K562 (cell line): ENCODE measurements around the gene HEXIM2. TPM values are rescaled to one million over a fixed set of nuclear protein-coding genes. Genes with fewer than 3 reads are reported as not detected.
A peak's percentile ranks its signal among the peaks of the same experiment; 100 is the strongest.

Experiments used
- CCAR2 ChIP-seq: fragments of 200-400 bp; formaldehyde crosslinking; IDR thresholded peaks from 2 replicates; pipeline ENCODE4 v1.6.1; 2017; ENCODE audit warnings: mild to moderate bottlenecking, low read depth, low read length
- CTCFL ChIP-seq: IDR thresholded peaks from 2 replicates; pipeline ENCODE4 v1.6.1; 2011; ENCODE audit warnings: borderline replicate concordance, low read depth, mild to moderate bottlenecking, moderate library complexity, low read length; ENCODE audit not compliant: insufficient read depth, poor library complexity, severe bottlenecking
- CXXC5 ChIP-seq: fragments of 250-450 bp; sonication (Bioruptor Pico); IDR thresholded peaks from 2 replicates; pipeline ENCODE4 v1.8.0; 2022; ENCODE audit warnings: inconsistent platforms, mild to moderate bottlenecking, moderate library complexity
- FOXP1 ChIP-seq: sonication (generic); formaldehyde crosslinking; IDR thresholded peaks from 2 replicates; pipeline ENCODE4 v1.8.0; 2022; ENCODE audit warnings: mild to moderate bottlenecking, missing genetic modification reagents
- MAX ChIP-seq: sonication (generic); formaldehyde crosslinking; IDR thresholded peaks from 2 replicates; pipeline ENCODE4 v1.9.0; 2022; ENCODE audit warnings: mild to moderate bottlenecking, missing genetic modification reagents
- PBX2 ChIP-seq, 2 experiments: IDR thresholded peaks in 1 of 2; conservative IDR thresholded peaks in 1 of 2; 2 replicates each; pipeline ENCODE4 v1.6.1; 2016; ENCODE audit warnings: low read depth in 2 of 2, mild to moderate bottlenecking in 1 of 2, missing compliant biosample characterization in 1 of 2, missing genetic modification characterization in 1 of 2, moderate library complexity in 1 of 2
- PKNOX1 ChIP-seq: fragments of 450-650 bp; IDR thresholded peaks from 2 replicates; pipeline ENCODE4 v1.6.1; 2016
- POU5F1 ChIP-seq: fragments of 150-350 bp; IDR thresholded peaks from 2 replicates; pipeline ENCODE4 v1.6.1; 2014; ENCODE audit warnings: borderline replicate concordance, low read length, low read depth, mild to moderate bottlenecking; ENCODE audit not compliant: partially characterized antibody
- PPARD ChIP-seq: fragments of 250-450 bp; sonication (Bioruptor Pico); IDR thresholded peaks from 2 replicates; pipeline ENCODE4 v1.8.0; 2022; ENCODE audit warnings: inconsistent platforms, mild to moderate bottlenecking, moderate library complexity
- ZNF444 ChIP-seq: fragments of 250-450 bp; sonication (Bioruptor Pico); IDR thresholded peaks from 2 replicates; pipeline ENCODE4 v1.4.0; 2020; ENCODE audit warnings: mild to moderate bottlenecking, moderate library complexity
- polyA plus RNA-seq, 8 experiments: library from polyadenylated mRNA; depleted of rRNA in 4 of 8; stranded (reverse) in 5 of 8; unstranded in 3 of 8; fragments of >200 nt; fragmentation: Nextera tagmentation in 2 of 8; fragmentation: Illumina TruSeq in 1 of 8; extraction: Ambion mirVana in 2 of 8; extraction: Trizol in 1 of 8; gene quantifications; 2 replicates each; pipeline versions ENCODE4 v1.2.1 to v1.2.3, GENCODE V29; 2011 to 2014; ENCODE audit warnings: inconsistent platforms in 1 of 8, missing spikeins in 1 of 8
- total RNA-seq, 7 experiments: library from RNA; depleted of rRNA in 6 of 7; stranded (reverse); fragments of >200 nt in 6 of 7; fragmentation: Illumina TruSeq in 2 of 7; extraction: Trizol in 2 of 7; gene quantifications; 2 replicates each; pipeline versions ENCODE4 v1.2.1 to v1.2.3, GENCODE V29; 2011 to 2021; ENCODE audit warnings: low replicate concordance in 1 of 7
- TF ChIP-seq, protein P1 (sequence below): sonication (generic); formaldehyde crosslinking; IDR thresholded peaks from 2 replicates; pipeline ENCODE4 v1.8.1; 2023; ENCODE audit warnings: missing genetic modification reagents, mild to moderate bottlenecking, borderline replicate concordance
- TF ChIP-seq, protein P2 (sequence below), 2 experiments: fragments of 450-650 bp in 1 of 2; sonication (generic) in 1 of 2; formaldehyde crosslinking in 1 of 2; IDR thresholded peaks in 1 of 2; conservative IDR thresholded peaks in 1 of 2; 2 replicates each; pipeline versions ENCODE4 v1.6.1 to v1.8.1; 2016 to 2023; ENCODE audit warnings: mild to moderate bottlenecking in 2 of 2, moderate library complexity in 2 of 2, inconsistent platforms in 1 of 2, missing genetic modification reagents in 1 of 2

The HEXIM2 gene
- total and polyA plus RNA-seq, 9 of the 15 experiments (the other 6 are each of a cell fraction or from before 2014, with no cell fraction given): 0.69 to 3.4 (median 1.1) TPM; not detected in 2

DNA sequence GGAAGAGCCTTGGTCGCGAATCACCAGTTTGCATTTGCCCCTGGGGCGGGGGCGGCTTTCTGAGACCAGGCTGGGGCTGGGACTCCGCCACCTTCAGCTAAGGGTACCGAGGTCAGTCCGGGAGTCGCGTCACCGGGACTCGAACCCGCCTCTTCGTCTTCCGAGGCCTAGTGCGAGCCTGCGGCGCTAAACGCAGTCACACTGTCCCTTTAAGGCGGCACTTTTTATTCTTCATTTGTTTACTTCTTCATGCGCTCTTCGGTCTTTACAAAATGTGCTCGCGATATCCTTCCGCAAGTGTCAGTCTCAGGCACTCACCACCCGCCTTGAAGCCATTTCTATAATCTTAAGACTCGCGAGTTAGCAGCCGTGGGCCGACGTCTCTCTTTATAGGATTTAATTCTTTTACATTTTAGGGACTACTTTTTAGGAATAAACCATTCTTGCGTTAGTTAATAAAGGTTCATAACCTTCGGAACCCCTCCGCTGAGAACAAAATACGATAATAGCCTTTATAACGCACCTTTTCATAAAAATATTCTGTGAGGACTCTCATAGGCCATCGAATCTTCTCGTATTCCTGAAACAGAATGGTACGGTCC, 14.0 kb upstream of the HEXIM2 start (continued):
- TF ChIP-seq PBX2 (CRISPR knock-in tag; IDR thresholded peaks at IDR 0.05; ENCODE audit: low read depth) (no peak), PBX2 (tag; conservative IDR thresholded peaks at IDR 0.05; ENCODE audit: low read depth) (peak; percentile 74), PKNOX1 (peak; percentile 58; the same call in 1 of the 2 replicates), CTCFL (no peak), POU5F1 (no peak), FOXP1 (peak; percentile 90), PPARD (CRISPR knock-in tag) (no peak), MAX (CRISPR knock-in tag) (no peak), CCAR2 (no peak), CXXC5 (CRISPR knock-in tag) (no peak; the same call in 1 of the 2 replicates), ZNF444 (CRISPR knock-in tag) (peak; percentile 71; the same call in 1 of the 2 replicates)
- TF ChIP-seq, protein P1, sequence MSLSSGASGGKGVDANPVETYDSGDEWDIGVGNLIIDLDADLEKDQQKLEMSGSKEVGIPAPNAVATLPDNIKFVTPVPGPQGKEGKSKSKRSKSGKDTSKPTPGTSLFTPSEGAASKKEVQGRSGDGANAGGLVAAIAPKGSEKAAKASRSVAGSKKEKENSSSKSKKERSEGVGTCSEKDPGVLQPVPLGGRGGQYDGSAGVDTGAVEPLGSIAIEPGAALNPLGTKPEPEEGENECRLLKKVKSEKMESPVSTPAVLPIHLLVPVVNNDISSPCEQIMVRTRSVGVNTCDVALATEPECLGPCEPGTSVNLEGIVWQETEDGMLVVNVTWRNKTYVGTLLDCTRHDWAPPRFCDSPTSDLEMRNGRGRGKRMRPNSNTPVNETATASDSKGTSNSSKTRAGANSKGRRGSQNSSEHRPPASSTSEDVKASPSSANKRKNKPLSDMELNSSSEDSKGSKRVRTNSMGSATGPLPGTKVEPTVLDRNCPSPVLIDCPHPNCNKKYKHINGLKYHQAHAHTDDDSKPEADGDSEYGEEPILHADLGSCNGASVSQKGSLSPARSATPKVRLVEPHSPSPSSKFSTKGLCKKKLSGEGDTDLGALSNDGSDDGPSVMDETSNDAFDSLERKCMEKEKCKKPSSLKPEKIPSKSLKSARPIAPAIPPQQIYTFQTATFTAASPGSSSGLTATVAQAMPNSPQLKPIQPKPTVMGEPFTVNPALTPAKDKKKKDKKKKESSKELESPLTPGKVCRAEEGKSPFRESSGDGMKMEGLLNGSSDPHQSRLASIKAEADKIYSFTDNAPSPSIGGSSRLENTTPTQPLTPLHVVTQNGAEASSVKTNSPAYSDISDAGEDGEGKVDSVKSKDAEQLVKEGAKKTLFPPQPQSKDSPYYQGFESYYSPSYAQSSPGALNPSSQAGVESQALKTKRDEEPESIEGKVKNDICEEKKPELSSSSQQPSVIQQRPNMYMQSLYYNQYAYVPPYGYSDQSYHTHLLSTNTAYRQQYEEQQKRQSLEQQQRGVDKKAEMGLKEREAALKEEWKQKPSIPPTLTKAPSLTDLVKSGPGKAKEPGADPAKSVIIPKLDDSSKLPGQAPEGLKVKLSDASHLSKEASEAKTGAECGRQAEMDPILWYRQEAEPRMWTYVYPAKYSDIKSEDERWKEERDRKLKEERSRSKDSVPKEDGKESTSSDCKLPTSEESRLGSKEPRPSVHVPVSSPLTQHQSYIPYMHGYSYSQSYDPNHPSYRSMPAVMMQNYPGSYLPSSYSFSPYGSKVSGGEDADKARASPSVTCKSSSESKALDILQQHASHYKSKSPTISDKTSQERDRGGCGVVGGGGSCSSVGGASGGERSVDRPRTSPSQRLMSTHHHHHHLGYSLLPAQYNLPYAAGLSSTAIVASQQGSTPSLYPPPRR (CRISPR knock-in tag): no peak
- TF ChIP-seq, protein P2, sequence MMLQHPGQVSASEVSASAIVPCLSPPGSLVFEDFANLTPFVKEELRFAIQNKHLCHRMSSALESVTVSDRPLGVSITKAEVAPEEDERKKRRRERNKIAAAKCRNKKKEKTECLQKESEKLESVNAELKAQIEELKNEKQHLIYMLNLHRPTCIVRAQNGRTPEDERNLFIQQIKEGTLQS (IDR thresholded peaks at IDR 0.05): peak; percentile 68; the same call in 1 of the 2 replicates
- TF ChIP-seq, protein P2 (CRISPR knock-in tag; conservative IDR thresholded peaks at IDR 0.05): no peak
